HCT116 (cell line): ENCODE data around the gene ACTC1. TPM values are rescaled to one million over a fixed set of nuclear protein-coding genes. Genes with fewer than 3 reads are reported as not detected.

Source experiments
- ATAC-seq: fragments of 200-7000 bp; cut with Tn5 transposase; 2 replicates; pipeline ENCODE4 v1.9.1; 2020; ENCODE audit warnings: mild to moderate bottlenecking, moderate library complexity
- BruUV-seq: library from RNA; stranded (reverse); fragments of 400-500 nt; replicated peaks from 2 replicates; lab custom pipeline; 2021; lab: Mats Ljungman, UMichigan
- CTCF ChIA-PET: fragments of 300-600 bp; sonication (Branson Sonifier 250); formaldehyde crosslinking; loops from one replicate; lab custom pipeline; 2021; ENCODE audit warnings: antibody characterized with exemption; lab: Charles Lee
- POLR2A ChIA-PET: fragments of 300-600, 350-600 bp; sonication (Branson Sonifier 250); formaldehyde crosslinking; loops from one replicate; lab custom pipeline; 2021; ENCODE audit warnings: antibody characterized with exemption; lab: Charles Lee
- RAD21 ChIA-PET, 2 experiments: fragments of 300-600 bp; sonication (Branson Sonifier 250); formaldehyde crosslinking; loops; one replicate each; lab custom pipeline; 2023; ENCODE audit warnings: low total read pairs in 2 of 2; ENCODE audit not compliant: uncharacterized antibody in 2 of 2, unreplicated experiment in 2 of 2, low non-redundant PET in 1 of 2; lab: Charles Lee
- DNase-seq: peaks from one replicate; pipeline ENCODE4 v3.0.0-alpha.2; 2010; ENCODE audit warnings: low read depth, low spot score
- H2AFZ ChIP-seq: fragments of 200-600 bp; shearing (Covaris generic), sonication (generic); 2 replicates; pipeline ENCODE4 v1.6.1; 2017; ENCODE audit warnings: low read depth, mixed run types, mixed read lengths, antibody characterized with exemption, low read length; ENCODE audit not compliant: poor library complexity, severe bottlenecking
- H3K27ac ChIP-seq: 2 replicates; pipeline ENCODE4 v1.5.1; 2012; ENCODE audit warnings: low read depth, low read length
- H3K27me3 ChIP-seq: fragments of 200-600 bp; sonication (generic); 2 replicates; pipeline ENCODE4 v1.6.1; 2016; ENCODE audit warnings: mixed run types, low read length, mixed read lengths; ENCODE audit not compliant: insufficient read depth
- H3K36me3 ChIP-seq, 2 experiments: fragments of 200-500 bp in 1 of 2; fragments of 200-600 bp in 1 of 2; sonication (Bioruptor generic) in 1 of 2; sonication (generic) in 1 of 2; 2 replicates each; pipeline versions ENCODE4 v1.5.1 to v1.6.1; 2014 to 2016; ENCODE audit warnings: low read length in 2 of 2, inconsistent platforms in 1 of 2, mixed read lengths in 1 of 2, mixed run types in 1 of 2; ENCODE audit not compliant: insufficient read depth in 2 of 2, control insufficient read depth in 1 of 2
- H3K4me1 ChIP-seq, 2 experiments: fragments of 200-600 bp in 1 of 2; sonication (generic) in 1 of 2; 2 replicates each; pipeline versions ENCODE4 v1.5.1 to v1.6.1; 2012 to 2017; ENCODE audit warnings: low read length in 2 of 2, inconsistent platforms in 1 of 2, mild to moderate bottlenecking in 1 of 2, mixed read lengths in 1 of 2, mixed run types in 1 of 2, moderate library complexity in 1 of 2; ENCODE audit not compliant: insufficient read depth in 2 of 2, control insufficient read depth in 1 of 2
- H3K4me2 ChIP-seq: fragments of 200-600 bp; sonication (generic); 2 replicates; pipeline ENCODE4 v1.6.1; 2017; ENCODE audit warnings: mixed run types, low read length, mixed read lengths
- H3K4me3 ChIP-seq, 2 experiments: fragments of 200-600 bp in 1 of 2; sonication (generic) in 1 of 2; replicated peaks in 1 of 2; 2 replicates each; pipeline ENCODE4 v1.5.1; 2011 to 2016; ENCODE audit warnings: low read length in 2 of 2, control low read depth in 1 of 2, low read depth in 1 of 2, mild to moderate bottlenecking in 1 of 2, mixed read lengths in 1 of 2, mixed run types in 1 of 2
- H3K79me2 ChIP-seq: fragments of 200-600 bp; sonication (generic); 2 replicates; pipeline ENCODE4 v1.6.1; 2017; ENCODE audit warnings: mild to moderate bottlenecking, mixed run types, low read length, moderate library complexity, mixed read lengths; ENCODE audit not compliant: insufficient read depth
- H3K9ac ChIP-seq: fragments of 200-600 bp; sonication (generic); 2 replicates; pipeline ENCODE4 v1.6.1; 2016; ENCODE audit warnings: low read length, mixed read lengths
- H3K9me2 ChIP-seq: fragments of 200-600 bp; sonication (generic), shearing (Covaris generic); 2 replicates; pipeline ENCODE4 v1.6.1; 2017; ENCODE audit warnings: mixed run types, mild to moderate bottlenecking, moderate library complexity; ENCODE audit not compliant: insufficient read depth
- H3K9me3 ChIP-seq, 2 experiments: fragments of 200-500 bp in 1 of 2; fragments of 200-600 bp in 1 of 2; sonication (Bioruptor generic) in 1 of 2; sonication (generic) in 1 of 2; 2 replicates each; pipeline ENCODE4 v1.6.1; 2014 to 2017; ENCODE audit warnings: low read length in 2 of 2, mixed read lengths in 2 of 2, inconsistent platforms in 1 of 2, low read depth in 1 of 2, mild to moderate bottlenecking in 1 of 2, mixed run types in 1 of 2, moderate library complexity in 1 of 2; ENCODE audit not compliant: control insufficient read depth in 1 of 2, insufficient read depth in 1 of 2
- H4K20me1 ChIP-seq: fragments of 200-600 bp; sonication (generic), shearing (Covaris generic); 2 replicates; pipeline ENCODE4 v1.6.1; 2017; ENCODE audit warnings: mixed run types, mild to moderate bottlenecking, moderate library complexity; ENCODE audit not compliant: insufficient read depth
- CEBPB ChIP-seq: IDR thresholded peaks from 2 replicates; pipeline ENCODE4 v1.6.1; 2012; ENCODE audit warnings: low read depth
- EGR1 ChIP-seq: IDR thresholded peaks from 2 replicates; pipeline ENCODE4 v1.6.1; 2012; ENCODE audit warnings: low read depth
- ELF1 ChIP-seq: IDR thresholded peaks from 2 replicates; pipeline ENCODE4 v1.6.1; 2012; ENCODE audit warnings: low read depth, borderline replicate concordance
- EZH2phosphoT487 ChIP-seq: fragments of 200-600 bp; IDR thresholded peaks from 2 replicates; pipeline ENCODE4 v1.6.1; 2018; ENCODE audit warnings: antibody characterized with exemption, borderline replicate concordance
- FOSL1 ChIP-seq: IDR thresholded peaks from 2 replicates; pipeline ENCODE4 v1.6.1; 2012; ENCODE audit warnings: low read depth
- JUND ChIP-seq: IDR thresholded peaks from 2 replicates; pipeline ENCODE4 v1.6.1; 2012
- POLR2A ChIP-seq: IDR thresholded peaks from 2 replicates; pipeline ENCODE4 v1.7.0; 2011; ENCODE audit warnings: borderline replicate concordance; ENCODE audit not compliant: insufficient read depth, insufficient read length; ENCODE audit errors: extremely low read depth
- POLR2AphosphoS5 ChIP-seq: IDR thresholded peaks from 2 replicates; pipeline ENCODE4 v1.6.1; 2011; ENCODE audit warnings: mild to moderate bottlenecking, low read depth, low read length, moderate library complexity
- RAD21 ChIP-seq: IDR thresholded peaks from 2 replicates; pipeline ENCODE4 v1.6.1; 2012; ENCODE audit warnings: low read depth, mild to moderate bottlenecking
- SIN3A ChIP-seq: IDR thresholded peaks from 2 replicates; pipeline ENCODE4 v1.6.1; 2012; ENCODE audit warnings: low read depth
- SRF ChIP-seq: IDR thresholded peaks from 2 replicates; pipeline ENCODE4 v1.6.1; 2012; ENCODE audit warnings: low read depth
- YY1 ChIP-seq: IDR thresholded peaks from 2 replicates; pipeline ENCODE4 v1.6.1; 2011; ENCODE audit warnings: low read length, low read depth, moderate library complexity, mild to moderate bottlenecking; ENCODE audit not compliant: insufficient replicate concordance; ENCODE audit errors: extremely low read depth
- ZNF274 ChIP-seq: fragments of 200-500 bp; sonication (Bioruptor generic); IDR thresholded peaks from 2 replicates; pipeline ENCODE4 v1.6.1; 2014; ENCODE audit warnings: mild to moderate bottlenecking, low read depth, low read length, inconsistent platforms
- intact Hi-C: fragments of 100-400 bp; cut with micrococcal nuclease; formaldehyde crosslinking; loops from 2 replicates; pipeline ENCODE4 v1.10.0; 2022
- total RNA-seq: library from RNA; stranded (reverse); gene quantifications from one replicate; pipeline ENCODE4 v1.2.1, GENCODE V29; 2021; ENCODE audit not compliant: unreplicated experiment
- TF ChIP-seq, protein P1 (sequence below): IDR thresholded peaks from 2 replicates; pipeline ENCODE4 v1.6.1; 2011; ENCODE audit warnings: mild to moderate bottlenecking, low read length, moderate library complexity; ENCODE audit not compliant: insufficient replicate concordance; ENCODE audit errors: extremely low read depth
- TF ChIP-seq, protein P2 (sequence below), 3 experiments: fragments of 200-600 bp in 1 of 3; sonication (generic) in 1 of 3; IDR thresholded peaks in 2 of 3; conservative IDR thresholded peaks in 1 of 3; 2 replicates each; pipeline ENCODE4 v1.5.1; 2012 to 2017; ENCODE audit warnings: low read depth in 2 of 3, low read length in 2 of 3, antibody characterized with exemption in 1 of 3, borderline replicate concordance in 1 of 3, control low read depth in 1 of 3, mild to moderate bottlenecking in 1 of 3, mixed read lengths in 1 of 3, mixed run types in 1 of 3, moderate library complexity in 1 of 3; ENCODE audit not compliant: insufficient read depth in 1 of 3
- TF ChIP-seq, protein P3 (sequence below): IDR thresholded peaks from 2 replicates; pipeline ENCODE4 v1.6.1; 2012
- TF ChIP-seq, protein P4 (sequence below): IDR thresholded peaks from 2 replicates; pipeline ENCODE4 v1.6.1; 2012

ACTC1 gene
- total RNA-seq, 1 experiment from 2014 or later: not detected

DNA sequence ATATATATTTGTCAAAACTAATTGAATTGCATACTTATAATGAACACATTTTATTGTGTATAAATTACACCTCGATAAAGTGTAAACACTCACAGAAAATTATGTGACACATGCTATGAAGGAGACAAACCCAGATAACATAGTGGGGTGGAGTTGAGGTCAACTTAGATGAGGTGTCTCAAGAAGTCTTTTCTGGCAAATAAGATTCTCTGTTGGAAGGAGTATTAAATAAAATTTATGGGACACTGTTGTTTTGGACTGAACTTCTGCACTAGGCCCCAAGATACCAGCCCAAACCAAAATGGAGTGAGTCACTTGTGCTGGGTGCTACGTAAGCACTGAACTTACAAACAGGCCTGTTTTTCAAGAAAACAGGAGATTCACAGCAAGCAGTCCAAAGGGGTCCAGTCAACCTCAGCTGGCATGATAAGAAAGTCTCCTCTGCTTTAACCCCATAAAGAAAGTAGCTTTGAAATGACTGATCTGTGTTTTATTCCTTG is 18.7 kb downstream of the ACTC1 start:
- TF ChIP-seq SRF (no peak), FOSL1 (no peak), YY1 (no peak), POLR2A (no peak), JUND (no peak), ZNF274 (no peak), RAD21 (no peak), SIN3A (no peak), CEBPB (no peak), EGR1 (no peak), EZH2phosphoT487 (no peak), POLR2AphosphoS5 (no peak), ELF1 (no peak)
- TF ChIP-seq, protein P1, sequence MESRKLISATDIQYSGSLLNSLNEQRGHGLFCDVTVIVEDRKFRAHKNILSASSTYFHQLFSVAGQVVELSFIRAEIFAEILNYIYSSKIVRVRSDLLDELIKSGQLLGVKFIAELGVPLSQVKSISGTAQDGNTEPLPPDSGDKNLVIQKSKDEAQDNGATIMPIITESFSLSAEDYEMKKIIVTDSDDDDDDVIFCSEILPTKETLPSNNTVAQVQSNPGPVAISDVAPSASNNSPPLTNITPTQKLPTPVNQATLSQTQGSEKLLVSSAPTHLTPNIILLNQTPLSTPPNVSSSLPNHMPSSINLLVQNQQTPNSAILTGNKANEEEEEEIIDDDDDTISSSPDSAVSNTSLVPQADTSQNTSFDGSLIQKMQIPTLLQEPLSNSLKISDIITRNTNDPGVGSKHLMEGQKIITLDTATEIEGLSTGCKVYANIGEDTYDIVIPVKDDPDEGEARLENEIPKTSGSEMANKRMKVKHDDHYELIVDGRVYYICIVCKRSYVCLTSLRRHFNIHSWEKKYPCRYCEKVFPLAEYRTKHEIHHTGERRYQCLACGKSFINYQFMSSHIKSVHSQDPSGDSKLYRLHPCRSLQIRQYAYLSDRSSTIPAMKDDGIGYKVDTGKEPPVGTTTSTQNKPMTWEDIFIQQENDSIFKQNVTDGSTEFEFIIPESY: no peak
- TF ChIP-seq, protein P2, sequence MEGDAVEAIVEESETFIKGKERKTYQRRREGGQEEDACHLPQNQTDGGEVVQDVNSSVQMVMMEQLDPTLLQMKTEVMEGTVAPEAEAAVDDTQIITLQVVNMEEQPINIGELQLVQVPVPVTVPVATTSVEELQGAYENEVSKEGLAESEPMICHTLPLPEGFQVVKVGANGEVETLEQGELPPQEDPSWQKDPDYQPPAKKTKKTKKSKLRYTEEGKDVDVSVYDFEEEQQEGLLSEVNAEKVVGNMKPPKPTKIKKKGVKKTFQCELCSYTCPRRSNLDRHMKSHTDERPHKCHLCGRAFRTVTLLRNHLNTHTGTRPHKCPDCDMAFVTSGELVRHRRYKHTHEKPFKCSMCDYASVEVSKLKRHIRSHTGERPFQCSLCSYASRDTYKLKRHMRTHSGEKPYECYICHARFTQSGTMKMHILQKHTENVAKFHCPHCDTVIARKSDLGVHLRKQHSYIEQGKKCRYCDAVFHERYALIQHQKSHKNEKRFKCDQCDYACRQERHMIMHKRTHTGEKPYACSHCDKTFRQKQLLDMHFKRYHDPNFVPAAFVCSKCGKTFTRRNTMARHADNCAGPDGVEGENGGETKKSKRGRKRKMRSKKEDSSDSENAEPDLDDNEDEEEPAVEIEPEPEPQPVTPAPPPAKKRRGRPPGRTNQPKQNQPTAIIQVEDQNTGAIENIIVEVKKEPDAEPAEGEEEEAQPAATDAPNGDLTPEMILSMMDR (IDR thresholded peaks at IDR 0.05 in 2 of 3, conservative IDR thresholded peaks at IDR 0.05 in 1 of 3; ENCODE audit: borderline replicate concordance in 1 of 3, insufficient read depth in 1 of 3, low read depth in 2 of 3, low read length in 2 of 3): no peak
- TF ChIP-seq, protein P3, sequence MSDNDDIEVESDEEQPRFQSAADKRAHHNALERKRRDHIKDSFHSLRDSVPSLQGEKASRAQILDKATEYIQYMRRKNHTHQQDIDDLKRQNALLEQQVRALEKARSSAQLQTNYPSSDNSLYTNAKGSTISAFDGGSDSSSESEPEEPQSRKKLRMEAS: no peak
- TF ChIP-seq, protein P4, sequence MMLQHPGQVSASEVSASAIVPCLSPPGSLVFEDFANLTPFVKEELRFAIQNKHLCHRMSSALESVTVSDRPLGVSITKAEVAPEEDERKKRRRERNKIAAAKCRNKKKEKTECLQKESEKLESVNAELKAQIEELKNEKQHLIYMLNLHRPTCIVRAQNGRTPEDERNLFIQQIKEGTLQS: no peak
- TF ChIP-seq, all 23 proteins: peak for 0
- H4K20me1 ChIP-seq: no peaks in the 10 kb centered on the region
- no peak overlapping the region for H3K4me3 ChIP-seq
- intact Hi-C loops: no loop called here
- CTCF ChIA-PET: no interaction called here
- no peak overlapping the region for H3K4me2 ChIP-seq
- H3K27me3 ChIP-seq: peaks cover 33% of the 10 kb centered on the region
- no peak for ATAC-seq
- H3K79me2 ChIP-seq: no peaks in the 10 kb centered on the region
- no peaks in the 10 kb centered on the region for H3K4me1 ChIP-seq
- RAD21 ChIA-PET: no interaction called here
- DNase-seq: no peak
- H3K9me2 ChIP-seq: no peaks in the 10 kb centered on the region
- no TSS peak for BruUV-seq
- H3K36me3 ChIP-seq: no peaks in the 10 kb centered on the region
- H2AFZ ChIP-seq: no peak overlapping the region
- H3K9me3 ChIP-seq: no peaks in the 10 kb centered on the region
- POLR2A ChIA-PET: no interaction called here
- no peak overlapping the region for H3K27ac ChIP-seq
- no peak overlapping the region for H3K9ac ChIP-seq
